NCI-H2196 (cell line): ENCODE data around the gene DCUN1D1.

Experiments used
- DNase-seq: peaks from one replicate; lab custom pipeline; 2025; ENCODE audit not compliant: unreplicated experiment; lab: John Stamatoyannopoulos, UW

The DCUN1D1 gene

GRCh38 chr3:182902236-182902635 is 78.1 kb downstream of the DCUN1D1 start:
- DNase-seq = no peak

GRCh38 chr3:182896553-182896952 is 83.8 kb downstream of the DCUN1D1 start:
- no peak for DNase-seq

- DNase-seq = no peak
Observed at GRCh38 chr3:182895513-182896112, 84.7 kb downstream of the DCUN1D1 start.

GRCh38 chr3:182892226-182892625 is 88.1 kb downstream of the DCUN1D1 start:
- DNase-seq = no peak

GRCh38 chr3:182891364-182891763 is 89.0 kb downstream of the DCUN1D1 start:
- DNase-seq = no peak

DNA sequence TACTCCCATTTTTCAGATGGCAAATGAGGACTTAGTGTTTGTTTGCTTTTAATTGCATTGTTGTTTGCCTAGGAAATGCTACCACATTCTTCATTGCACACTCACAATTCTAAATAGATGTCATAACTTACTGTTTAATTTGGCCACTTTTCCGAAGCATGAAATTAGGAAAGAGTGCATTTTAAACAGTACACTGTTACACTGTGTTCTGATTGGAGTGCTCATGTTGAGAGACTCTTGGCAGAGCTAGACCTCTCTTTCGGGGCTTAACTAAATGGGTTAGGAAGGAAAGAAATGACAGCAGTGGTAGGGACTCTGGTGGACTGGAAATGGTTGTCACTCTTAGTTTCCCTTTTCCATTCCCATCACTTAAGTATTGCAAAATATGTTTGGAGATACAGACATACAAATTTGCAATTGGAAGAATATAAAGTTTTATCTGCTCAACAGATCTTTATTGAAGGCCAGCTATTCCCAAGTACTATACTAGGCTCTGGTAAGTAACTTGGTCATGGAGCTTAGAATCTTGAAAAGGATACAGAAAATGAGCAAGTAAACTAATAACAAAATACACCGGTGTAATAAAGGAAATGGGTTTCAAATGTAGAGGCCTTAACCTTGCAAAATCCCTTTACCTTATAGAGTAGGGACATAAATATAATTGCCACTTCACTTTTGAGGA is 90.2 kb downstream of the DCUN1D1 start:
- DNase-seq = no peak
